Measurements from ENCODE around the gene HSD17B13. TPM values are rescaled to one million over a fixed set of nuclear protein-coding genes. Genes with fewer than 3 reads are reported as not detected.
"Not testable (repeated sequence)": the region's sequence is repeated elsewhere in the genome, so short reads cannot be mapped to it uniquely, and the experiment has no call there.

Gene HSD17B13
- total RNA-seq, 4 donors from 2014 or later, result 0.22 to 1.7 (median 0.39) TPM

DNA sequence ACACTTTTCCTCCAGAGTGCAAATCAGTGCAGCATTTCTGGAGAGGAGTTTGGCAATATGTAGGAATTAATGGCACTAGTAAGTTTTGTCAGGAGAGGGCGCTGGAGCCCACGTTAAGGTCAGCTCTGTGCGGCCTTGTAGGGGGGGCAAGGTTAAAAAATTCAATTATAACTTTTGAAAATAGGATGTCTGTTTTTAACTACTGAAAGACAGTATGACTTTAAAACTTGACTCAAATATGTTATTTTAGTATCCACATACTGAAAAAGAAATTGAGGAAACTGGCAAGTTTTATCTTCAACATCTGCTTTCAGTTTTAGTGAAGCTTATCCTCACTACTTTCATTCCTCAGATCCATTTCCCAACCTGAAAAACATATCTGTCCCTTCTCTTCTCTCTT lies 30.9 kb upstream of the HSD17B13 start:
- Histone ChIP-seq H3K9me3 (no peaks in the 10 kb centered on the region), H3K27ac (peak overlapping the region in 2 of 3 donors; percentile 11 to 44), H3K36me3 (no peaks in the 10 kb centered on the region), H3K27me3 (no peaks in the 10 kb centered on the region), H3K4me3 (replicated peaks in 1 of 3) (no peak overlapping the region), H3K4me1 (peaks cover 0 to 5% of the 10 kb centered on the region in 2 donors)
- DNase-seq, result peak; percentile 16 to 46
- intact Hi-C loops (cut with DNase I), result no loop called here
- 14 to 19% methylated on average over 3 of the region's 3 CpGs for WGBS, 2 donors
- TF ChIP-seq, protein P1, sequence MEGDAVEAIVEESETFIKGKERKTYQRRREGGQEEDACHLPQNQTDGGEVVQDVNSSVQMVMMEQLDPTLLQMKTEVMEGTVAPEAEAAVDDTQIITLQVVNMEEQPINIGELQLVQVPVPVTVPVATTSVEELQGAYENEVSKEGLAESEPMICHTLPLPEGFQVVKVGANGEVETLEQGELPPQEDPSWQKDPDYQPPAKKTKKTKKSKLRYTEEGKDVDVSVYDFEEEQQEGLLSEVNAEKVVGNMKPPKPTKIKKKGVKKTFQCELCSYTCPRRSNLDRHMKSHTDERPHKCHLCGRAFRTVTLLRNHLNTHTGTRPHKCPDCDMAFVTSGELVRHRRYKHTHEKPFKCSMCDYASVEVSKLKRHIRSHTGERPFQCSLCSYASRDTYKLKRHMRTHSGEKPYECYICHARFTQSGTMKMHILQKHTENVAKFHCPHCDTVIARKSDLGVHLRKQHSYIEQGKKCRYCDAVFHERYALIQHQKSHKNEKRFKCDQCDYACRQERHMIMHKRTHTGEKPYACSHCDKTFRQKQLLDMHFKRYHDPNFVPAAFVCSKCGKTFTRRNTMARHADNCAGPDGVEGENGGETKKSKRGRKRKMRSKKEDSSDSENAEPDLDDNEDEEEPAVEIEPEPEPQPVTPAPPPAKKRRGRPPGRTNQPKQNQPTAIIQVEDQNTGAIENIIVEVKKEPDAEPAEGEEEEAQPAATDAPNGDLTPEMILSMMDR (IDR thresholded peaks at IDR 0.05), result peak in 4 of 6 experiments; percentile 42 to 68 (median 56)
- no peak for TF ChIP-seq POLR2A (IDR thresholded peaks at IDR 0.05)

DNA sequence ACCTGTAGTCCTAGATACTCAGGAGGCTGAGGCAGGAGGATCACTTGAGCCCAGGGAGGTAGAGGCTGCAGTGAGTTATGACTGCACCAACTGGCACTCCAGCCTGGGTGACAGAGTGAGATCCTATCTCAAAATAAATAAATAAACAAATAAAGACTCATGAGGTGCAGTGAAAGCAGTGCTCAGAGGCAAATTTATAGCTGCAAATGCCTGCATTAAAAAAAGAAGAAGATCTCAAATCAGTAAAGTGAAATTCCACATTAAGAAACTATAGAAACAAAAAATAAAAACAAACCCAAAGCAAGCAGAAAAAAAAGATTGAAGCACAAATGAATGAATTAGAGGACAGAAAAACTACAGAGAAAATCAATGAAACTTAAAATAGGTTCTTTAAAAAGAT lies 22.5 kb upstream of the HSD17B13 start:
- Histone ChIP-seq H3K4me1 (no peaks in the 10 kb centered on the region), H3K27me3 (no peaks in the 10 kb centered on the region), H3K4me3 (replicated peaks in 1 of 3) (no peak overlapping the region), H3K36me3 (no peaks in the 10 kb centered on the region), H3K27ac (no peak overlapping the region), H3K9me3 (no peaks in the 10 kb centered on the region)
- TF ChIP-seq, protein P1 (IDR thresholded peaks at IDR 0.05), result no peak
- TF ChIP-seq POLR2A (IDR thresholded peaks at IDR 0.05), result no peak
- intact Hi-C loops (cut with DNase I), result no loop called here
- no peak for DNase-seq

DNA sequence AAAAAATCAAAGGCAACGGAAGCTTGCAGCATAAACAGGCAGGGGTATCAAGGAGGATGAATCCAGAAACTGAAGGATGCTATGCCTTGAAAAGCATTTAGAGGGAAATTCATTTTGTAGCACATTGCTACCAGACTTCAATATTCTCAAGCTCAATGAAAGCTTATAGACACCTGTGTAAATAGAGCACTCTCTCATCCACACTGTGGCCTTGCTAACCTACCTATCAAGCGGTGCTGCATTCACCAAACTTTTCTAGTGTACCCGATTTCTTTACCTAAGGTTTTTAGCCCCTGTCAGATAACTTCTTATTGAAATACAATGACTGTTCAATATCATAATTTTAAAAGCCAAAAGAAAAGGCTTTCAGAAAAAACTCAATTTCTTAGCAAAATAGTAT lies 20.2 kb upstream of the HSD17B13 start:
- H3K36me3 ChIP-seq, result no peaks in the 10 kb centered on the region
- no peak for TF ChIP-seq POLR2A (IDR thresholded peaks at IDR 0.05)
- TF ChIP-seq, protein P1 (IDR thresholded peaks at IDR 0.05), result no peak
- no peaks in the 10 kb centered on the region for H3K9me3 ChIP-seq
- no peaks in the 10 kb centered on the region for H3K27me3 ChIP-seq
- DNase-seq, result no peak
- intact Hi-C loops (cut with DNase I), result no loop called here
- no peak overlapping the region for H3K4me3 ChIP-seq (replicated peaks in 1 of 3)
- WGBS, 2 donors, result 96% methylated on average over 3 of the region's 3 CpGs
- no peaks in the 10 kb centered on the region for H3K4me1 ChIP-seq
- no peak overlapping the region for H3K27ac ChIP-seq

DNA sequence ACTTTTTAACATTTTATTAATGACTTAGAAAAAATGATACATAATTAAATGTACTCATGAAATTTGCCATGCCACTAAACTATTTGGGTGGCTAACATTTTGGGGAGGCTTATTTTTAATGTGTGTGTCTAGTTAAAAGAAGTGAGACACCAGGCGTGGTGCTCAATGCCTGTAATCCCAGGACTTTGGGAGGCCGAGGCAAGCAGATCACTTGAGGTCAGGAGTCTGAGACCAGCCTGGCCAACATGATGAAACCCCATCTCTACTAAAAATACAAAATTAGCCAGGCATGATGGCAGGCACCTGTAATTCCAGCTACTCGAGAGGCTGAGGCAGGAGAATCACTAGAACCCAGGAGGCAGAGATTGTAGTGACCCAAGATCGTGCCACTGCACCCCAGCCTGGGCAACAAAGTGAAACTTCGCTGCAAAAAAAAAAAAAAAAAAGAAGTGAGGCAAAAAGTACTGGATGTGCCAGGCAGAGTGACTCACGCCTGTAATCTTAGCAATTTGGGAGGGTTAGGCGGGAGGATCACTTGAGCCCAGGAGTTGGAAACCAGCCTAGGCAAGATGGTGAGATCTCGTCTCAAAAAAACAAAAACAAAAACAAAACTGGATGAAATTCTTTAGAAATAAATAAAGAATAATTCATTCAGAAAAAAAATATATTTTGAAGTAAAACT lies 19.4 kb upstream of the HSD17B13 start:
- H3K36me3 ChIP-seq; H3K27me3 ChIP-seq; H3K4me3 ChIP-seq (replicated peaks in 1 of 3); H3K27ac ChIP-seq; H3K9me3 ChIP-seq; intact Hi-C loops (cut with DNase I); H3K4me1 ChIP-seq: not testable (repeated sequence)
- DNase-seq, result peak; percentile 4 to 18
- WGBS, 2 donors, result 77 to 87% methylated on average over 8 of the region's 8 CpGs

DNA sequence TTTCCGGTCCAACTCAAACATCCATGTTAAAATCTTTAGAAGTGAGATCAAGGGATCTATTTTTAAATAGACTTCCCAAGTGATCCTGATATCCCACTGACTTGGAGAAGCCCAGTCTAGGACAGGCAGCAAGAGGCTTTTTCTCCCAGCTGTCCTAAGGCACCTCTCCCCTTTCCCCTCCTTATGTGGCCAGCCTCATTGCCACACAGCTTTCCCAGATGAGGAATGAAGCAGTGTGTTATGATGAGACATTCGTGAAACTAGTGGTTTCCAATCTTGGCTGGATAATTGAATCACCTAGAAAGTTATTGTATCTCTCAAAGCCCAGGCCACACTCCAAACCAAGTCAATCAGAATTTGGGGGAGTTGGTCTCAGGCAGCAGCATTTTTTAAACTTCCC lies 16.8 kb upstream of the HSD17B13 start:
- no peaks in the 10 kb centered on the region for H3K27me3 ChIP-seq
- H3K4me3 ChIP-seq (replicated peaks in 1 of 3), result no peak overlapping the region
- no peaks in the 10 kb centered on the region for H3K36me3 ChIP-seq
- no peak overlapping the region for H3K27ac ChIP-seq
- no peak for TF ChIP-seq POLR2A (IDR thresholded peaks at IDR 0.05)
- TF ChIP-seq, protein P1 (IDR thresholded peaks at IDR 0.05), result no peak
- no peaks in the 10 kb centered on the region for H3K9me3 ChIP-seq
- DNase-seq, result no peak
- WGBS, 2 donors, result 93 to 96% methylated on average over 2 of the region's 2 CpGs
- intact Hi-C loops (cut with DNase I), result no loop called here
- no peaks in the 10 kb centered on the region for H3K4me1 ChIP-seq

All from thyroid gland (tissue), 4 donors.